Measurements from ENCODE around the gene ADAMTS13. TPM values are rescaled to one million over a fixed set of nuclear protein-coding genes. Genes with fewer than 3 reads are reported as not detected.
A peak's percentile ranks its signal among the peaks of the same experiment; 100 is the strongest.

ADAMTS13 gene
- total and polyA plus RNA-seq, 9 of the 15 experiments (the other 6 are each of a cell fraction or from before 2014, with no cell fraction given), result 0.03 to 0.20 (median 0.04) TPM; not detected in 4

- TF ChIP-seq ZFX (CRISPR knock-in tag; IDR thresholded peaks at IDR 0.05) (no peak), EWSR1 (IDR thresholded peaks at IDR 0.05; ENCODE audit: borderline replicate concordance, low read depth, partially characterized antibody) (no peak), POLR2G (IDR thresholded peaks at IDR 0.05; ENCODE audit: low read depth, low read length) (no peak)
These were observed 68.1 kb downstream of the ADAMTS13 start (continued) for GRCh38 chr9:133490201-133490681.

DNA sequence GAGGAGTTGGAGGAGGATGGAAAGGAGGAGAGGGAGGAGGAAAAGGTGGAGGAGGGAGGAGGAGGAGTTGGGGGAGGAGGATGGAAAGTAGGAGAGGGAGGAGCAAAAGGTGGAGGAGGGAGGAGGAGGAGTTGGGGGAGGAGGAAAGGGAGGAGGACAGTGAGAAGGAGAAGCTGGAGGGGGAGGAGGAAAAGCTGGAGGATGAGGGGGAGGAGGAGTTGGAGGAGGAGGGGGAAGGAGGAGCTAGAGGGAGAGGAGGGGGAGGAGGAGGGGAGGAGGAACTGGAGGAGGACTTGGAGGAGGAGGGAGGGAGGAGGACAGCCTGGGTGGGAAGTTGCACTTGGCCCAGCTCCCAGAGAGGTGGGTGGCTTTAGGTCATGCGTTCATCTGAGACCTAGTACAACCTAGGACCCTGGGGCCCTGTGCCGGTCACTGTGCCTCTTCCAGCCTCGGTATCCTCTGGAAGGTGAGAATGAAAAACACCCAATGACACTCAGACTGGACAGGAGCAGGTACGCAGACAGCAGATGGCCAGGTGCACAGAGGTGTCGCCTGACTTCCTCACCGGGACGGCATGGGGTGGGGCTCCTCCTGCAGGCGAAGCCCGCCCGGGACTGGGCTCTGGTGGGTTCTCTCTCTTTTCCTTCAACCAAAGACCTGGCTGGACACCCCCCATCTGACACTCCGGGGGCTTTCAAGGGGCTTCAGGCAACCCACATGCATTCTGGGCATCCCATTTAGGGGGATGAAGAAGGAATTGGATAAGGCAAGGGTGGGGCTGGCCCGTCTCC lies 68.9 kb downstream of the ADAMTS13 start:
- FAIRE-seq, result no peak
- no peak for TF ChIP-seq SRSF3 (IDR thresholded peaks at IDR 0.05; ENCODE audit: insufficient read depth, low read length)
- peak; percentile 97 for TF ChIP-seq ZNF263 (CRISPR knock-in tag; IDR thresholded peaks at IDR 0.05; ENCODE audit: borderline replicate concordance)
- no peak for TF ChIP-seq SMARCA5 (IDR thresholded peaks at IDR 0.05)
- TF ChIP-seq RBM14 (IDR thresholded peaks at IDR 0.05; ENCODE audit: borderline replicate concordance, insufficient read depth, low read depth, low read length), result no peak
- TF ChIP-seq TAF9B (IDR thresholded peaks at IDR 0.05; ENCODE audit: partially characterized antibody), result no peak
- no peak for TF ChIP-seq MBD2 (IDR thresholded peaks at IDR 0.05; ENCODE audit: borderline replicate concordance, low read depth)
- TF ChIP-seq NR4A1 (CRISPR knock-in tag; IDR thresholded peaks at IDR 0.05), result no peak
- no peak for TF ChIP-seq NR4A1 (tag; IDR thresholded peaks at IDR 0.05)
- TF ChIP-seq XRCC4 (IDR thresholded peaks at IDR 0.05; ENCODE audit: extremely low read depth, insufficient read depth, insufficient read length), result no peak
- 0 out of 2 replicates have a peak, but pooled peaks have one; percentile 20 for TF ChIP-seq EGR1 (conservative IDR thresholded peaks at IDR 0.05)
- no peak for TF ChIP-seq POLR3G (IDR thresholded peaks at IDR 0.05; ENCODE audit: extremely low read depth, insufficient read length, insufficient replicate concordance)
- TF ChIP-seq, protein P1, sequence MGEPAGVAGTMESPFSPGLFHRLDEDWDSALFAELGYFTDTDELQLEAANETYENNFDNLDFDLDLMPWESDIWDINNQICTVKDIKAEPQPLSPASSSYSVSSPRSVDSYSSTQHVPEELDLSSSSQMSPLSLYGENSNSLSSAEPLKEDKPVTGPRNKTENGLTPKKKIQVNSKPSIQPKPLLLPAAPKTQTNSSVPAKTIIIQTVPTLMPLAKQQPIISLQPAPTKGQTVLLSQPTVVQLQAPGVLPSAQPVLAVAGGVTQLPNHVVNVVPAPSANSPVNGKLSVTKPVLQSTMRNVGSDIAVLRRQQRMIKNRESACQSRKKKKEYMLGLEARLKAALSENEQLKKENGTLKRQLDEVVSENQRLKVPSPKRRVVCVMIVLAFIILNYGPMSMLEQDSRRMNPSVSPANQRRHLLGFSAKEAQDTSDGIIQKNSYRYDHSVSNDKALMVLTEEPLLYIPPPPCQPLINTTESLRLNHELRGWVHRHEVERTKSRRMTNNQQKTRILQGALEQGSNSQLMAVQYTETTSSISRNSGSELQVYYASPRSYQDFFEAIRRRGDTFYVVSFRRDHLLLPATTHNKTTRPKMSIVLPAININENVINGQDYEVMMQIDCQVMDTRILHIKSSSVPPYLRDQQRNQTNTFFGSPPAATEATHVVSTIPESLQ (CRISPR knock-in tag; IDR thresholded peaks at IDR 0.05), result no peak
- ChIA-PET POLR2A (no interaction called here), CTCF (ENCODE audit: low intra/inter-chr PET ratio) (interaction anchor here (0.6 kb wide), 1 partner anchor 1221 kb away, joined by 4 read pairs; no protein-coding TSS in a partner anchor)
- no peaks in the 10 kb centered on the region for H3K79me2 ChIP-seq (ENCODE audit: control insufficient read depth, insufficient read depth, low read length)
- H3K4me3 ChIP-seq, result no peak overlapping the region
- no peak overlapping the region for H3K27ac ChIP-seq (ENCODE audit: extremely low read depth, low read depth, low read length)
- no peak overlapping the region for H2AFZ ChIP-seq (ENCODE audit: low read depth, low read length)
- no peak for ATAC-seq
- DNase-seq (ENCODE audit: extremely low read depth in 1 of 4, low spot score in 3 of 4), result no peak
- in situ Hi-C loops (cut with MboI) (no loop called here), intact Hi-C loops (cut with micrococcal nuclease) (no loop called here)
- no TSS peak for BruUV-seq (replicated peaks)
- no peaks in the 10 kb centered on the region for H3K36me3 ChIP-seq (ENCODE audit: control insufficient read depth, insufficient read depth, low read length)
- 13% methylated on average over 10 of the region's 12 CpGs for WGBS (ENCODE audit: insufficient coverage, low coverage, missing lambda C conversion rate)
- no peaks in the 10 kb centered on the region; the same call in 1 of the 2 replicates for H3K9me3 ChIP-seq (replicated peaks; ENCODE audit: control insufficient read depth, insufficient read depth, low read depth, low read length)
- H3K4me1 ChIP-seq (replicated peaks in 1 of 2; ENCODE audit: control insufficient read depth in 2 of 2, insufficient read depth in 2 of 2, low read length in 2 of 2), result peaks cover 0 to 43% of the 10 kb centered on the region in 2 experiments; a peak in 3 of 5 replicates
- H3K4me2 ChIP-seq (ENCODE audit: insufficient read depth, low read length), result no peak overlapping the region
- H4K20me1 ChIP-seq (replicated peaks; ENCODE audit: control insufficient read depth, insufficient read depth, low read length), result no peaks in the 10 kb centered on the region
- H3K9ac ChIP-seq (ENCODE audit: insufficient read depth in 1 of 2, low read depth in 2 of 2, low read length in 2 of 2), result no peak overlapping the region
- peaks cover 32 to 88% of the 10 kb centered on the region in 2 experiments; a peak in 4 of 5 replicates for H3K27me3 ChIP-seq (ENCODE audit: control insufficient read depth in 2 of 2, insufficient read depth in 2 of 2, low read length in 2 of 2)
- H3K9me1 ChIP-seq (ENCODE audit: control insufficient read depth, insufficient read depth, low read length), result no peaks in the 10 kb centered on the region
